Endodermal cell (in vitro differentiated cells): ENCODE measurements around the gene PCSK9. TPM values are rescaled to one million over a fixed set of nuclear protein-coding genes. Genes with fewer than 3 reads are reported as not detected.

Experiments
- DNase-seq: peaks from one replicate; pipeline ENCODE4 v3.0.0-alpha.2; 2017
- H3K27ac ChIP-seq: 2 replicates; pipeline ENCODE4 v1.5.1; 2013; ENCODE audit warnings: mild to moderate bottlenecking, low read depth, low read length, moderate library complexity
- H3K27me3 ChIP-seq: 2 replicates; pipeline ENCODE4 v1.6.1; 2013; ENCODE audit warnings: mild to moderate bottlenecking, low read length, moderate library complexity; ENCODE audit not compliant: insufficient read depth, control insufficient read depth, poor library complexity, severe bottlenecking
- H3K36me3 ChIP-seq: 2 replicates; pipeline ENCODE4 v1.7.0; 2013; ENCODE audit warnings: mild to moderate bottlenecking, low read length, moderate library complexity; ENCODE audit not compliant: control insufficient read depth, insufficient read depth
- H3K4me1 ChIP-seq: one replicate; pipeline ENCODE4 v1.7.0; 2013; ENCODE audit warnings: low read length; ENCODE audit not compliant: control insufficient read depth, insufficient read depth
- H3K4me3 ChIP-seq: 2 replicates; pipeline ENCODE4 v1.5.1; 2013; ENCODE audit warnings: mild to moderate bottlenecking, low read length, moderate library complexity
- H3K9ac ChIP-seq: 2 replicates; pipeline ENCODE4 v1.6.1; 2013; ENCODE audit warnings: mild to moderate bottlenecking, low read length, moderate library complexity; ENCODE audit not compliant: poor library complexity, severe bottlenecking; ENCODE audit errors: extremely low read depth
- H3K9me3 ChIP-seq: 2 replicates; pipeline ENCODE4 v1.6.1; 2013; ENCODE audit warnings: mild to moderate bottlenecking, low read length, moderate library complexity; ENCODE audit not compliant: control insufficient read depth
- H3K27ac Mint-ChIP-seq: 2 replicates; pipeline ENCODE4 v1.8.0; 2020; ENCODE audit warnings: mixed read lengths
- H3K27me3 Mint-ChIP-seq: 2 replicates; pipeline ENCODE4 v1.8.0; 2021; ENCODE audit warnings: mild to moderate bottlenecking, mixed read lengths; ENCODE audit not compliant: insufficient read depth
- H3K36me3 Mint-ChIP-seq: 2 replicates; pipeline ENCODE4 v1.8.0; 2020; ENCODE audit warnings: low read depth, mixed read lengths
- H3K4me1 Mint-ChIP-seq: 2 replicates; pipeline ENCODE4 v1.8.0; 2020; ENCODE audit warnings: mixed read lengths
- H3K4me3 Mint-ChIP-seq: 2 replicates; pipeline ENCODE4 v1.8.0; 2020; ENCODE audit warnings: mild to moderate bottlenecking, moderate library complexity, mixed read lengths
- H3K9me3 Mint-ChIP-seq: 2 replicates; pipeline ENCODE4 v1.8.0; 2020; ENCODE audit warnings: mild to moderate bottlenecking, mixed read lengths
- CTCF ChIP-seq: fragments of 200-600 bp; sonication (generic); conservative IDR thresholded peaks from 2 replicates; pipeline ENCODE4 v1.5.0; 2021; ENCODE audit warnings: antibody characterized with exemption, mild to moderate bottlenecking
- WGBS, 2 experiments: methylation state at CpG; one replicate each; pipeline versions ENCODE4 v1.1.5 to v1.1.7; 2013; ENCODE audit warnings: missing lambda C conversion rate in 2 of 2, mixed read lengths in 1 of 2; ENCODE audit not compliant: insufficient coverage in 1 of 2, insufficient read length in 1 of 2; 5-methylcytosine and 5-hydroxymethylcytosine counted together
- total RNA-seq, 2 donors: library from RNA; stranded (reverse); fragmentation: NEBNext Ultra II Directional in 1 of 2; extraction: Animal tissue kit (Norgen Biotek cat#: 25700) in 1 of 2; gene quantifications; 2 replicates in 1 of 2; 3 replicates in 1 of 2; pipeline ENCODE4 v1.2.1, GENCODE V29; 2021

PCSK9 gene
- total RNA-seq, 2 donors from 2014 or later, result 26.1 to 59.9 TPM

DNA sequence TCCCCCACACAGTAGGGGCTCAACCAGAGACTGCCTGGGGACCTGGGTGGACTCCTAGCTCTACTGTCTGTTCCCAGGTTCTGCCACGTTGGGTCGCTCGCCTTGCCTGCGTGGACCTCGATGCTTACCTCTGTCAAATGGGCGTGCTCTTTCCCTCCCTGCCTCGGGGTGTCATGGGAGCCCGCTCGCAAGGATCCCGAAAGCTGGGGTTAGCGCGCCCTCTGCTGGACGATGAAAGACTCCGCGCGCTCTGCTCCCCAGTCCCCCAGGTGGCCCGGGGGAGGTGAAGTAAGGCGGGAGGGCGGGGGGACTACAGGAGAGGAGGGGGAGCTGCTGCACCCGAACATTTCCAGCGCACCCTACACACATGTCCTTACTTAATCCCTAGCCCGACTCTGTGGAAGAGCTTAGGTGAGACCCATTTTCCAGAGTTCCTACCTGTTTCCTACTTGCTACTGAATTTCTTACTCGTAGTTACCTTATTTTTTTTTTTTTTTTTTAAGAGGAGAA, 42.9 kb upstream of the PCSK9 start:
- Histone ChIP-seq H3K27me3 (peaks cover 27% of the 10 kb centered on the region), H3K4me1 (no peaks in the 10 kb centered on the region), H3K27ac (no peak overlapping the region), H3K9ac (no peak overlapping the region), H3K4me3 (no peak overlapping the region), H3K9me3 (no peaks in the 10 kb centered on the region), H3K36me3 (no peaks in the 10 kb centered on the region)
- H3K9me3 Mint-ChIP-seq, result no peaks in the 10 kb centered on the region
- peaks cover 23% of the 10 kb centered on the region for H3K4me1 Mint-ChIP-seq
- H3K27me3 Mint-ChIP-seq, result peaks cover 57% of the 10 kb centered on the region
- WGBS, 2 experiments, result 6 to 16% methylated on average over 4 to 20 of the region's 23 CpGs
- DNase-seq, result peak; percentile 95
- TF ChIP-seq CTCF, result peak; percentile 95
- no peaks in the 10 kb centered on the region for H3K36me3 Mint-ChIP-seq
- no peak overlapping the region for H3K27ac Mint-ChIP-seq
- H3K4me3 Mint-ChIP-seq, result peak overlapping the region; percentile 55

- peak overlapping the region; percentile 55 for H3K4me3 Mint-ChIP-seq
- peaks cover 57% of the 10 kb centered on the region for H3K27me3 Mint-ChIP-seq
- Histone ChIP-seq H3K36me3 (no peaks in the 10 kb centered on the region), H3K27ac (no peak overlapping the region), H3K9ac (no peak overlapping the region), H3K9me3 (no peaks in the 10 kb centered on the region), H3K27me3 (peaks cover 27% of the 10 kb centered on the region), H3K4me1 (no peaks in the 10 kb centered on the region), H3K4me3 (no peak overlapping the region)
- TF ChIP-seq CTCF, result no peak
- peak; percentile 77 for DNase-seq
- H3K36me3 Mint-ChIP-seq, result no peaks in the 10 kb centered on the region
- WGBS, 2 experiments, result 17 to 29% methylated on average over 10 to 46 of the region's 46 CpGs
- H3K9me3 Mint-ChIP-seq, result no peaks in the 10 kb centered on the region
- H3K27ac Mint-ChIP-seq, result no peak overlapping the region
- peaks cover 23% of the 10 kb centered on the region for H3K4me1 Mint-ChIP-seq
These were observed 42.3 kb upstream of the PCSK9 start for GRCh38 chr1:54996869-54997710.

GRCh38 chr1:54997711-54997986, 41.7 kb upstream of the PCSK9 start:
- Mint-ChIP-seq H3K36me3 (no peaks in the 10 kb centered on the region), H3K4me3 (peak overlapping the region; percentile 55), H3K4me1 (peaks cover 23% of the 10 kb centered on the region), H3K27me3 (peaks cover 57% of the 10 kb centered on the region), H3K27ac (no peak overlapping the region), H3K9me3 (no peaks in the 10 kb centered on the region)
- WGBS, 2 experiments, result 54 to 59% methylated on average over 6 of the region's 6 CpGs
- H3K27ac ChIP-seq, result no peak overlapping the region
- TF ChIP-seq CTCF, result peak; percentile 45
- H3K9ac ChIP-seq, result no peak overlapping the region
- H3K36me3 ChIP-seq, result no peaks in the 10 kb centered on the region
- no peak overlapping the region for H3K4me3 ChIP-seq
- no peaks in the 10 kb centered on the region for H3K4me1 ChIP-seq
- no peaks in the 10 kb centered on the region for H3K9me3 ChIP-seq
- peak; percentile 81 for DNase-seq
- H3K27me3 ChIP-seq, result peaks cover 27% of the 10 kb centered on the region
